Transverse colon (tissue), 4 donors: ENCODE results near the gene AP5S1.

ENCODE experiments used
- CTCF ChIP-seq, 5 experiments: fragments of 200-600 bp in 3 of 5; fragments of 450-650 bp in 2 of 5; sonication (generic) in 3 of 5; IDR thresholded peaks; 1 replicate in 2 of 5; 2 replicates in 3 of 5; pipeline ENCODE4 v1.5.1; 2016 to 2017; ENCODE audit warnings: antibody characterized with exemption in 5 of 5, inconsistent platforms in 3 of 5, mild to moderate bottlenecking in 2 of 5, moderate library complexity in 1 of 5
- POLR2AphosphoS5 ChIP-seq, 3 donors: sonication (generic); formaldehyde crosslinking; IDR thresholded peaks; one replicate each; pipeline ENCODE4 v1.6.1; 2016; ENCODE audit warnings: antibody characterized with exemption in 3 of 3

- TF ChIP-seq CTCF (IDR thresholded peaks at IDR 0.05) (no peak), POLR2AphosphoS5 (IDR thresholded peaks at IDR 0.05) (no peak)
Measured at GRCh38 chr20:3876676-3877075, 56.3 kb downstream of the AP5S1 start.
